ENCODE measurements around the gene GNAO1.

Gene GNAO1

GRCh38 chr16:56190677-56191155 is 573 bp upstream of the GNAO1 start:
- peak overlapping the region; percentile 4; the same call in 1 of the 2 replicates for H3K4me3 ChIP-seq (ENCODE audit: control insufficient read depth, low read depth, low read length)
- no peak for TF ChIP-seq CTCF (IDR thresholded peaks at IDR 0.05; ENCODE audit: control insufficient read depth, insufficient read depth, low read depth, low read length, missing control alignments)
- DNase-seq (ENCODE audit: low read depth): no peak

DNA sequence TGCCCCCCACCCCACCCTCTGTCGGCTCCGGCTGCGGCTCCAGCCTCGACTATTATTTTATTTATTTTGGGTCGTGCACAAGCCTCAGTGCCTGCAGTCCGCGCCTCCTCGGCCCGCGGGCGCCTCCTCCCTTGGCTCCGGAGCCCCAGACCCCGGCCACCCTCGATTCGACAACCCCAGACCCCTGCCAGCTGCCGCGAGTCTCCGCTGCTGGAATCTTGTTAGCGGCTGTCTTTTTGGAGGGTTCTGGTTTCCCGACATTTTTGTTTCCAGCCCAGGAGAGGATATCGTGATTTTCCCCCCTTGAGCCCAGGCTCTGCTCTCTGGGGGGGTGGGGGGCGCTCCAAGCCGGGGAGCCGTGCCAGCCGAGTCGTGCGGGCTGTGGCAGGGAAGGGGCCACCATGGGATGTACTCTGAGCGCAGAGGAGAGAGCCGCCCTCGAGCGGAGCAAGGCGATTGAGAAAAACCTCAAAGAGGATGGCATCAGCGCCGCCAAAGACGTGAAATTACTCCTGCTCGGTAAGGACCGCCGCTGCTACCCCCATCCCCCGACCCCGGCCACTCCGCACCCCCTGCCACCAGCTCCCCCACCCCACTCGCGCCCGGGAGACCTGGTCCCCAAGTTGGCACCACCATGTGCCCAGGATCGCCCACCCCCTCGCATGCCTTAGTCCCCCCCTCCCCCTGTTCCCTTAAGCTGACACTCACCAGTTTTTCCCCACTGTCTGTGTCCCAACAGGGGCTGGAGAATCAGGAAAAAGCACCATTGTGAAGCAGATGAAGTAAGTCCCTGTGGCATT is 746 bp downstream of the GNAO1 start:
- no peak for DNase-seq (ENCODE audit: low read depth)
- peak overlapping the region; percentile 46 for H3K4me3 ChIP-seq (ENCODE audit: control insufficient read depth, low read depth, low read length)
- no peak for TF ChIP-seq CTCF (IDR thresholded peaks at IDR 0.05; ENCODE audit: control insufficient read depth, insufficient read depth, low read depth, low read length, missing control alignments)

- DNase-seq (ENCODE audit: low read depth): no peak
- no peak for TF ChIP-seq CTCF (IDR thresholded peaks at IDR 0.05; ENCODE audit: control insufficient read depth, insufficient read depth, low read depth, low read length, missing control alignments)
- H3K4me3 ChIP-seq (ENCODE audit: control insufficient read depth, low read depth, low read length): no peak overlapping the region
Measured at GRCh38 chr16:56192635-56192945, 1.3 kb downstream of the GNAO1 start.

DNA sequence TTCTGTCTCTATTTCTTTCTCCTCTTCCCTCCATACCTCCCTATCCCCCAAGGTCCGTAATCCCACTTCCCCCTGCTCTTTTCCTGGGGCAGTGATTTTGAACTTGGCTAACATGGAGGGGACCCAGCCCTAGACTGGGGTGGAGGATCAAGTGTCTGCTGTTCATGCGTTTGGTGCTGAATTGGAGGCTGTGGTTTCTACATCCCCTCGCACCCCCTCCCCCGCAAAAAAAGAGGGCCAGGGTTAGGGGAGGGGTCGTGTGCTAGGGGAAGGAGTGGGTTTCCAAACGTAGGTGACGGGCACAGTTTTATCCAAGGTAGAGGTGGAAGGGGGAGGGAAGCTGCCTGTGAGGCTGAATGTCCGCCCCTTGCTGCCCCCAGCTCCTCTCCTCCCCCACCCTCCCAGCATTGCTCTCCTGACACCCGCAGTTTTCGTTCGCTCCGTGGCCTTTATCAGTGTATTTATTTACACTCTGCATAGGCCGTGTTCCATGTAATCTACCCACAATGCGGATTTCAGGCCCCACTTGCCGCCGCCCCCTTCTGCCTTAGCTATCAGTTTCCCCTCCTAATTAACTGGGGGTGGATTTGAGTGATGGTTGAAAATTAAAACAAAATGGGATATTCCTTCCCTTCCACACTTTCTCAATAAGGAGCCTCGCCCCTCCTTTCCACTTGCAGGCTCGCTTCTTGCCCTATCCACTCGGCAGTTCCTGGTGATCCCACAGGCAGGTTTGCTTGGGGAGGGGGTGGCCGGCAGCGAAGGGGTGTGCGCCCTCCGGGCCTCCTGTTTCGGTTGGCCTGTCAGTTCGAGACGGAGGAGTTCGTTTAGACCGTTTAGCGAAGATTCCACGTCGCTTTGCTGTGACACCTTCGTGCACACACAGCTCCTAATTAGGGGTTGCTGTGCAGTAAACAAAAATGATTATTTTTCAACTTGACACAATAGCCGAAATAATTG is 2.0 kb downstream of the GNAO1 start:
- TF ChIP-seq CTCF (IDR thresholded peaks at IDR 0.05; ENCODE audit: control insufficient read depth, insufficient read depth, low read depth, low read length, missing control alignments): no peak
- no peak overlapping the region for H3K4me3 ChIP-seq (ENCODE audit: control insufficient read depth, low read depth, low read length)
- no peak for DNase-seq (ENCODE audit: low read depth)

DNA sequence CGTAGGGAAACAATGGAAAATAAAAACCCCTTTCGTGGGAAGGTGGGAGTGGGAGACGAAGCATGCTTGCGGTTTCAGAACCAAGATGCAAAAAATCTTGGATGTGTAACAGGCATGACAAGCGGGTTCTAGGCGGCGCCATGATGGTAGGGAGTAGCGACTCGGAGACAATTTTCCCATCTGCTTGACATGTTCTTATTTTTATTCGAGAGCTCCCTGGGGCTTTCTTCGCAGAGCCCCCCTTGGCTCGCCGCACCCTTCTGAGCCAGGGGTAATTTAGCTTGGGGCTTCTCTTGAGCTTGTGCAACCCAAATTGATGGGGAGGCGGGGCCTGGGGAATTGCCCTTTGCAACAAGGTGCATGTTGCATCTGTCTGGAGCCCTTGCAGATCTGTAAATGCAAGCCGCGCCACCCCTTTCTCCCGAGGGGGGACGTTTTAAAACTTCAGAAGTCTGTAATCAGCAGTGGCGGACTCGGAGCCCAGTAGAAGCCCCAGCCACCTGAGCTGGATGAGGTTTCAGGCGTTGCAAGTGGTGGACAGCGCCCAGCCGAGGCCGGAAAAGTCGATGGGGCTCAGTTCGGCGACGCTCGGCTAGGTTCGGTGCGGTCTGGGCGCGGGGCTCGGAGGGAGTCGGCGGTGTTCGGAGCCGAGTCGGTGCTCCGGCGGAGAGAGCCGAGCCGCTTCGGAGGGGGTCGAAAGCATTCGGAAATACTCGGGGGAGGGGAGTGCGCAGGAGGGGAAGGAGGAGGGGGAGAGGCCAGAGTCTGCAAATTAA is 2.9 kb downstream of the GNAO1 start:
- no peak overlapping the region for H3K4me3 ChIP-seq (ENCODE audit: control insufficient read depth, low read depth, low read length)
- TF ChIP-seq CTCF (IDR thresholded peaks at IDR 0.05; ENCODE audit: control insufficient read depth, insufficient read depth, low read depth, low read length, missing control alignments): no peak
- DNase-seq (ENCODE audit: low read depth): no peak

DNA sequence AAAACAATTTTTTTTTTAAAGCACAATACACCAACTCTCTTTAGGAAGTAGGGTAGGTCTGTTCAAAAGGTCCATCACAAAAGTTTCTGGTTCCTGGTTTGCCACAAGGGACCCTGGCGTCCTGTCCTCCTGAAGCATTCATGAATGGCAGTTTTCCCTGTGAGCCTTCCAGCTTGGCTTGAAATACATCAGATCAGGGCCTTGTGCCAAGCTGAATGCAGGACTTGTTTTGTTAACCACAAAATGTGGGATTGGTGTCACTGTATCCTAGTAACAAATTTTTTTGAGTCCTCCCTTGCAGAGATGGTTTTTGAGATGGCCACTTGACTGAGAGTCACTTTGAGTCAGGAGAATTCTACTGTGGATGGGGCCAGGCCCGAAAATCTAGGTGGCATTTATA is 3.9 kb downstream of the GNAO1 start:
- no peak for DNase-seq (ENCODE audit: low read depth)
- H3K4me3 ChIP-seq (ENCODE audit: control insufficient read depth, low read depth, low read length): no peak overlapping the region
- no peak for TF ChIP-seq CTCF (IDR thresholded peaks at IDR 0.05; ENCODE audit: control insufficient read depth, insufficient read depth, low read depth, low read length, missing control alignments)
